Measurements from ENCODE around the gene SDHAF4. TPM values are rescaled to one million over a fixed set of nuclear protein-coding genes. Genes with fewer than 3 reads are reported as not detected.
"Not testable (repeated sequence)": the region's sequence is repeated elsewhere in the genome, so short reads cannot be mapped to it uniquely, and the experiment has no call there.

Gene SDHAF4
- polyA plus RNA-seq, 10 donors, result 13.4 to 17.4 (median 14.5) TPM

DNA sequence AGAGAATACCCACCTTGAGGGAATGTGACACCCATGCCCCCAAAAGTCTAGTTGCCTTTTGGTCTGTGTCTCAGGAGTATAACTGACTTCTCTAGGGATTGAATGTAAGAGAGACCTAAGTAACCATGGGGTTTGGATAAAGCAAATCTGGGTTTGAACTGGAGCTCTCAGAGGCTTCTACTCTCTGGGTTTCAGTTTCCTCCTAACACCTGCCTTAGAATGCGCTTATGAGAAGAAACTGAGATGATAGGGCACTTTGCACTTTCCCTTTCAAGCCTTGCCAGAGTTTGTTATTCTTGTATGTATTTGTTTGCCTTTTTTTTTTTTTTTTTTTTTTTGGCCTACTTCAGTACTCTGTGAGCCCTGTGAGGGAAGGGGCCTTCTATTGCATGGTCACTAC, 19.4 kb downstream of the SDHAF4 start:
- no peak for DNase-seq

DNA sequence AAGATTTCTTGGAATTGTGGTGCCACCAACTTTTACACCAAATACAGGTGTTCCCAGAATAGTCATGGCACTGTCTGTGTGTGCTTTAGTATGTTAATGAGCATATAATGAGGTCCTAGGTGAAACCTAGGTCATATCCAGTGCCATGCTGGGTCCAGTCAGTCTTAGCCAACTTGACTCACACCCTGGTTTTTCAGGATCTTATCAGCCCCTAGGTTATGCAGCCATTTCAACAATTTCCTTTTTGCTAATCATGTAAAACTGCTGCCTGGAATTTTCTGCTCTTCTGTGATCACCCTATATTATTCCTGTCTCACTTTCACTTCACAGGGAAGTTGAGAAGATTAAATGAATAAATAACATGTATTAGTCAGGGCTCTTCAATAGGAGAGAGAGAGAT, 23.7 kb downstream of the SDHAF4 start:
- no peak for DNase-seq

DNA sequence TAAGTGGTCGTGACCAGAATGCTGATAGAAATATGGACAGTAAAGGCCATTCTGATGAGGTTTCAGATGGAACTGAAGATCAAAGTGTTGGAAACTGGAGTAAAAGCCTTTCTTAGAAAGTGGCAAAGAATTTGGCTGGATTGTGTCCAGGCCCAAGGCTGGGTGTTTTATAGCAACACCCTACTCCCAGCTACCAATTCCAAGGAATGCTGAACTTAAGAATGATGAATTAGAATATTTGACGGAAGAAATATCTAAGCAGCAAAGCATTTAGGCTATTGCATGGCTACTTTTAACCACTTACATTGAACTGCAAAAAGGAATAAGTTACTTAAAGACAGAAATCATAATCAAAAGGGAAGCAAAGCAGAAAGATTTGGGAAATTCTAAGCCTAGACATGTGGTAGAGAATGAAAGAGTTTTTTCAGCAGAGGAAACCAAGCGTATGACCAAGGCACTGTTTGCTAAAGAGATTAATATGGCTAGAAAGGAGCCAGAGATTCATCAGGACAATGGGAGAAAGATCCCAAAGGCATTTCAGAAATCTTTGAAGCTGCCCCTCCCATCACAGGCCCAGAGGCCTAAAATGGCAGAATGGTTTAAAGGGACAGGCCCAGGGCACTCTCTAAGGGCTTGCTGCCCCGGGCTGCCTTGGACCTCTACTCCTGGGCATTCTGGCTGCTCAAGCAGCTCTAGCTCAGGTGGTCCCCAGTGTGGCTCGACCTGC, 25.8 kb downstream of the SDHAF4 start:
- no peak for DNase-seq

DNA sequence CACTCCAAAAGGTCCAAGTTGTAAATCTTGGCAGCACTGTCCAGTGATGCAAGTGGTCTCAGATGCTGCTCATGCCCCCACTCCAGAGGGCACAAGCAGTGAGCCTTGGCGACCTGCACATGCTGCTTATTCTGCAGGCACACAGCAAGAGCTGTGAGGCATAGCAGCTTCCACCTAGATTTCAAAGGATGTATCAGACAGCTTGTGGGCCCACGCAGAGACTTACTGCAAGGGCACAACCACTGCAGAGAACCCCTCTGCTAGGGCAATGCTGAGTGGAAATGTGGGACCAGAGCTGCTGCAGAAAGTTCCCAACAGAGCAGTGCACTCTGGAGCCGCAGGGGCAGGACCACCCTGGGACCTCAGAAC, 26.4 kb downstream of the SDHAF4 start:
- DNase-seq, result no peak

DNA sequence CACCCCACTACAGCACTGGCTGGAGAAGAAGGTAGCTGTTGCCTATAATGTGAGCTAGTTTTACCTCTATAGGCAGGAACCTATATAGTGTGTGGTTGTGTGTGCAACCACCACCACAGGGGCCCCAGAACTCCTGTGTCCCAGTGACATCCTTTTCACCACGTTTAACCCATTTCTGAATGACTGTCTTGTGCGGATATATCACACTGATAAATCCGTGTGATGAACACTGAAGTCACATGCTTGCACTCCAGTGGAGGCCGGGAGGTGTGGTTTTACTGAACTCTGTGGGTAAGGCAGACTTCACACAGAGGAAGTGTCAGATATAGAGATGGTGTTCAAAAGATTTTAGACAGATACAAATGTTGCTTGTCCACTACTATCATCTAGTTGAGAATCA, 32.5 kb downstream of the SDHAF4 start:
- no peak for DNase-seq

DNA sequence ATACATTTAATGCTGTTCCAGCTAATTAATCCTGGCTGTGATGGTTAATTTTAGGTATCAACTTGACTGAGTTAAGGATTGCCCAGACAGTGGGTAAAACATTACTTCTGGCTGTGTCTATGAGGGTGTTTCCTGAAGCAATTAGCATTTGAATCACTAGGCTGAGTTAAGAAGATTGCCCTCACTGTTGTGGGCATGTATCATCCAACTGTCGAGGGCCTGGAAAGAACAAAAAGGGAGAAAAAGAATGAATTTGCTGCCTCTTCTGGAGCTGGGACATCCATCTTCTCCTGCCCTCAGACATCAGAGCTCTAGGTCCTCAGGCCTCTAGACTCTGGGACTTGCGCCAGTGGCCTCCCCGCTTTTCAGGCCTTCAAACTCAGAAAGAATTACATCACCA, 34.3 kb downstream of the SDHAF4 start:
- no peak for DNase-seq

DNA sequence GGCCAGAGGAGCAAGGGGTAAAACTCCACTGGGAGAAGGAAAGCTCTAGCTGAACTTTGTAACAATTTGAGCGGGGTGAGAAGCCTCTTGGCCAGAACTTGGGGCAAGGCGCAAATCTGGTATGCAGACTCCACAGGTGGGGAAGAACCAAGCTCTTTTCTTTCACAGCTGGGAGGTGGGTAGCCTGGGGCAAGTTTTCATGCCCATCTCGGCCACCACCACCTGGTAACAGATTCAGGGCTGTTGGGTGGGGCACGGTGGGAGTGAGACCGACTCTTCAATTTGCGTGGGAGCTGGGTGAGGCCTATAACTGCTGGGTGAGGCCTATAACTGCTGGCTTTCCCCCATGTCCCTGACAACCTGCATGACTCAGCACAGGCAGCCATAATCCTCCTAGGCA, 37.5 kb downstream of the SDHAF4 start:
- no peak for DNase-seq

DNA sequence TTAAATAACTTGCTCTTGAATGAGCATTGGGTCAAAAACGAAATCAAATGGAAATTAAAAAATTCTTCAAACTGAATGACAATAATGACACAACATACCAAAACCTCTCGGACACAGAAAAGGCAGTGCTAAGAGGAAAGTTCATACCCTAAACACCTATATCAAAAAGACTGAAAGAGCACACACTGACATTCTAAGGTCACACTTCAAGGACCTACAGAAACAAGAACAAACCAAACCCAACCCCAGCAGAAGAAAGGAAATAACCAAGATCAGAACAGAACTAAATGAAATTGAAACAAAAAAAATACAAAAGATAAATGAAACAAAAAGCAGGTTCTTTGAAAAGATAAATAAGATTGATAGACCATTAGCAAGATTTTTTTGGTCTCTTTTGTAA, 40.6 kb downstream of the SDHAF4 start:
- DNase-seq, result not testable (repeated sequence)

DNA sequence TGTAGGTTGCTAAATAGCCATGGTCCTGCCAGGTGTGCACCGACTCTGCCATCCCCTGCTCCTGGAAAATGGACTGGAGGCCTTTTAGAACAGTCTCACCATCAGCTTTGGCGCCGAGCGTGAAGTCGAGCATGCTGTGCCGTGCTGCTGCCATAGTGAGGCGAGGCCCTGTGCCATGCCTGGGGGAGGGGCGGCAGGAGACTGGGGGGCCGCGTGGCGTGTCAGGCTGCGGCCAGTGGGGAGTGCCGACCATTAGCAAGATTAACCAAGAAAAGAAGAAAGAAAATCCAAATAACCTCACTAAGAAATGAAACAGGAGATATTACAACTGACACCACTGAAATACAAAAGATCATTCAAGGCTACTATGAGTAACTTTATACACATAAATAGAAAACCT, 42.5 kb downstream of the SDHAF4 start:
- not testable (repeated sequence) for DNase-seq

DNA sequence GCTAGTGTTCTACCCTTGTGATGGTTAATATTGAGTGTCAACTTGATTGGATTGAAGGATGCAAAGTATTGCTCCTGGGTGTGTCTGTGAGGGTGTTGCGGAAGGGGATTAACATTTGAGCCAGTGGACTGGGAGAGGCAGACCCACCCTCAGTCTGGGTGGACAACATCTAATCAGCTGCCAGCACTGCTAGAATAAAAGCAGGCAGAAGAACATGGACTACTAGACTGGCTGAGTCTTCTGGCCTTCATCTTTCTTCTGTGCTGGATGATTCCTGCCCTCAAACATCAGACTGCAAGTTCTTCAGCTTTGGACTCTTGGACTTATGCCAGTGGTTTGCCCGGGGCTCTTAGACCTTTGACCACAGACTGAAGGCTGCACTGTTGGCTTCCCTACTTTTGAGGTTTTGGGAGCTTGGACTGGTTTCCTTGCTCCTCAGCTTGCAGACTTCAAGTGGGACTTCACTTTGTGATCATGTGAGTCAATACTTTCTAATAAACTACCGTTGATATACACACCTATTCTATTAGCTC, 50.1 kb downstream of the SDHAF4 start:
- DNase-seq, result no peak

DNA sequence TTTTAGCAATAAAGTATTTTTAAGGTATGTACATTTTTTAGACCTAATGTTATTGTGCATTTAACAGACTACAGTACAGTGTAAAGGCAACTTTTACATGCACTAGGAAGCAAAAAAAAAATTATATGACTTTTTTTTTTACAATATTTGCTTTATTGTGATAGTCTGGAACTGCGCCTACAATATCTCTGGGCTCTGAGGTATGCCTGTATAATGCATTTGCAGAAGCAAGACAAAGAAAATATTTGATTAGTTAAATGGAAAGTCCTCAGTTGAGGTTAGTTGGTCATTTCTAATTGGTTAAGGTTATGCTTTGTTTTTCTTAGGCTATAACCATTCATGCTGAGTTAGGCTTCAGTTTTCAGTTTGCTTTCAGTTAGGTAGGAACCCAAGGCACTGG, 54.0 kb downstream of the SDHAF4 start:
- no peak for DNase-seq

DNA sequence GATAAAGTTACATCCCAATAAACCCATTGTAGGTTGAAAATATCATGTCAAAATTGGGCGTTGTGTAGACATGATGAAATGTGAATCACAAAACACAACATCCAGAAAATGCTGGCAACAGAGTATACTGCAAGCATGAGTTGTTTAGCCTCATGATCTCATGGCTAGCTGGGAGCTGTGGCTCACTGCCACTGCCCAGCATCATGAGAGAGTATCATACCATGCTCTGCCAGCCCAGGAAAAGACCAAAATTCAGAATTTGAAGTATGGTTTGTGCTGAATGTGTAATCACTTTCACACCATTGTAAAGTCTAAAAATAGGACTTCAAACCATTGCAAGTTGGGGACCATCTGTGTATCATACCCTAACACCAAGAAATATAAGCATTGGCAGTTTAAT, 55.7 kb downstream of the SDHAF4 start:
- no peak for DNase-seq

DNA sequence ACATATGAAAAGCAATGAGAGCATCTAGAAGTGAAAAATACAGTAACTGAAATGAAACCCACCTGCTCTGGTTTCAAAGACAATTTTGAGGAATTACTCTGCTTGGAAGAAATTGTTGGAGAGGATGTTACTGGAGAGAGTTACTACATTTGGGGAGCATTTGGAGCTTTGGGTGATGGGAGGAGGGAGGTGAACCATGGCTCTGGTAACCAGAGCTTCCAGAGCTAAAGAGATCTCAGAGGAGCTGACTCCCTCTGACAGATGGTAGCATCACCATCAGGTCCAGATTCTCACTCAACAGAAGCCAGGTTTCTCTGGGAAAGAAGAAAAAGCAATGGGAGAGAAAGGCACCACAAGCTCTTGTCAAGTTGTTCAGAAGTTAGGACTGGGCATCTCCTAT, 58.7 kb downstream of the SDHAF4 start:
- no peak for DNase-seq

DNA sequence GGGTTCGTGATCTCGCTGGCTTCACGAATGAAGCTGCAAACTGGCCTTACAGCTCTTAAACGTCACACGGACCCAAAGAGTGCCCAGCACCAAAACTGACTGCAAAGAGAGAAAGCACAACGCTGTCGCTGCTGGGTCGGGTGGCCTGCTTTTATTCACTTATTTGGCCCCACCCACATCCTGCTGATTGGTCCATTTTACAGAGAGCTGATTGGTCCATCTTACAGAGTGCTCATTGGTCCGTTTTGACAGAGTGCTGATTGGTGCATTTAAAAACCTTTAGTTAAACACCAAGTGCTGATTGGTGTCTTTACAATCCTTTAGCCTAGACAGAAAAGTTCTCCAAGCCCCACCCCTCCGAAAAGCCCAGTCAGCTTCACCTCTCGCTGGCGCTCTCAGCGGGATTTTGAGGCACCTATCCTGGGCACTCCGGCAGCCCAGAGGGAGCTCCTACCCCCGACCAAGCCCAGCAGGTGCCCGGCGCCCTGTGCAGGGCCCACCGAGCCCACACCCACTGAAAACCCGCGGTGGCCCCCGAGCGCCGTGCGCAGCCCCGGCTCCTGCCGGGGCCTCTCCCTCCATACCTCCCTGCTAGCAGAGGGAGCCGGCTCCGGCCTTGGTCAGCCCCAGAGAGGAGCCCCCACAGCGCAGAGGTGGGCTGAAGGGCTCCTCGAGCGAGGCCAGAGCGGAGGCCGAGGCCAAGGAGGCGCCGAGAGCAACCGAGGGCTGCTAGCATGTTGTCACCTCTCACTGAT, 60.9 kb downstream of the SDHAF4 start:
- DNase-seq, result no peak

DNA sequence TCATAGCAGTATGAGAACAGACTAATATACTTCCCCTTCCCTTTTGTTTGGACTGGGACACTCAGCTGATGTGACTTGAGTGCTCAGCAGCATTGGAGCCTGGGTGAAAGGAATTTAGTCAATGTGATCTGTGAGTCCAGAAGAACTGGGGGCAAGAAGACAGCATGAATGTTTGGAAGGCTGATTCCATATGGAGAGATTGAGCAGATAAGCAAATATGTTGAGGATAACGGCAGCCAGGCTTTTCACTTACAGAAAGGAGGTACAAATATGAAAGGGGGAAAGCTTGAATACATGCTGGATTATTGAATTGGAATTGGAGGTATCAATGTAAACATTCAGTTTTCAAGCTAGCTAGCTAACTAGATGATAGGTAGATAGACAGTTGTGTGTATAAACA, 63.2 kb downstream of the SDHAF4 start:
- no peak for DNase-seq

DNA sequence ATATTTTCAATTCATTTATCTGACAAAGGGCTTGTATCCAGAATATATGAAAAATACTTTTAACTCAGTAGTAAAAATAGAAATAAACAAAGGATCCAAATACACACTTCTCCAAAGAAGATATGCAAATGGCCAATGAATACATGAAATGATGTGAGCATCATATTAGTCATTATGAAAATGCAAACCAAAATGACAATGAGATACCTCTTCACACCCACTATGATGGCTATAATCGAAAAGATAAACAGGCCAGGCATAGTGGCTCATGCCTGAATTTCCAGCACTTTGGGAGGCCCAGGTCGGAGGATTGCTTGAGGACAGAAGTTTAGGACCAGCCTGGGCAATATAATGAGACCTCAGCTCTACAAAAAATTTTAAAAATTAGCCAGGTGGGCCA, 67.1 kb downstream of the SDHAF4 start:
- no peak for DNase-seq

DNA sequence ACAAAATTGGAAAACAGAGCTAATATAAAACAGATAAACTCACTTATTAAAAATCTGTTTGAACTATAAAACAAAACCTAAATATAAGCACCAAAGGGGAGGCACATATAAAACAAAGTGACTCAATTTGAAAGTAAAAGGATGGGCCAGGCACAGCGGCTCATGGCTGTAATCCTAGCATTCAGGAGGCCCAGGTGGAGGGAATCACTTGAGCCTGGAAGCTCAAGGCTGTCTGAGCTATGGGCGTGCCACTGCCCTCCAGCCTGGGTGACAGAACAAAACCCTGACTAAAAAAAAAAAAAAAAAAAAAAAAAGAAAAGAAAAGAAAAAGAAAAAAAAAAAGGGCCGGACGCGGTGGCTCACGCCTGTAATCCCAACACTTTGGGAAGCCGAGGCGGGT, 69.9 kb downstream of the SDHAF4 start:
- no peak for DNase-seq

DNA sequence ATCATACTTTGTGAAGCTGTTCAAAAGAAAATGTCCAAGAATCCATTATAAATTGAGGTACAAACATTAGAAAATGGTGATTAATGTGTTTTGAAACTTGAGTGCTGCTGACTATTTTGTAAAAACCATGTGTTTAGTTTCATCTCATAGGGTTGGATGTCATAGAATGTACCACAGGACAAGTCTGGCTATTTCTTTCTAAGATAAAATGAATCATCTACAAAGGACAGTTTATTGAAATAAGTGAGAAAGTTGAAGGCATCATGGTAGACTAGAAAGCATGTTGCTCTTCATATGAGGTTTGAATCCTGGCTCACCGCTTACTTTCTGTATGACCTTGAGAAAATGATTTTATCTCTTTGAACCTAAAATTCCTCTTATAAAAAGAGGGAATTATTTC, 71.7 kb downstream of the SDHAF4 start:
- DNase-seq, result no peak

Other genes with a start within 250 kb of the SDHAF4 start
- 10 to 100 TPM; 13.8 to 23.3 (median 18.7) TPM for gene FAM135A, start 153.4 kb upstream of the SDHAF4 start, polyA plus RNA-seq (ENCODE audit: insufficient read length in 10 of 10)
- 10 to 100 TPM; 22.5 to 30.9 (median 27.2) TPM for gene SMAP1, start 101.0 kb downstream of the SDHAF4 start, polyA plus RNA-seq (ENCODE audit: insufficient read length in 10 of 10)